WI38 (cell line): ENCODE results near the gene CD177.
"Not testable (repeated sequence)": the region's sequence is repeated elsewhere in the genome, so short reads cannot be mapped to it uniquely, and the experiment has no call there.

Experiments used
- H3K4me3 ChIP-seq: 2 replicates; pipeline ENCODE4 v1.5.1; 2011; ENCODE audit warnings: low read depth, mild to moderate bottlenecking, control low read depth, low read length
- TF ChIP-seq, protein P1 (sequence below): IDR thresholded peaks from 2 replicates; pipeline ENCODE4 v1.5.1; 2012; ENCODE audit warnings: low read depth, mild to moderate bottlenecking, control low read depth, low read length

The CD177 gene

DNA sequence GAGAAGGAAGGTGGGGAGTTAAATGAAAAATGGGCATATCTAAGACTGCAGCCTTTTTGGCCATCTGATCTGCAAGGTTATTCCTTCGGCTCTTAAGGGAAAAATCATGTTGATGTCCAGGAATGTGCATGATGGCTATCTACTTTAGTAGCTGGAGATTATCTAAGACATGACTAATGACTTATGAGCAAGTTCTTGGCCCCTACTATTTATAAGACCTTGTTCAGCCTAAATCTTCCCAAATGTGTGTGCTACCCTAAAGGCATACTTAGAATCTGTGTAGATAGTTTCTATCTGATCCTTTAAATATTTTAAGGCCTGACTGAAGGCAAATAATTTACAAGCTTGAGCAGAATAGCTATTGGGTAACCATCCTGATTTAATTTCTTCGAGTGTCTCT is 41.8 kb upstream of the CD177 start:
- TF ChIP-seq, protein P1, sequence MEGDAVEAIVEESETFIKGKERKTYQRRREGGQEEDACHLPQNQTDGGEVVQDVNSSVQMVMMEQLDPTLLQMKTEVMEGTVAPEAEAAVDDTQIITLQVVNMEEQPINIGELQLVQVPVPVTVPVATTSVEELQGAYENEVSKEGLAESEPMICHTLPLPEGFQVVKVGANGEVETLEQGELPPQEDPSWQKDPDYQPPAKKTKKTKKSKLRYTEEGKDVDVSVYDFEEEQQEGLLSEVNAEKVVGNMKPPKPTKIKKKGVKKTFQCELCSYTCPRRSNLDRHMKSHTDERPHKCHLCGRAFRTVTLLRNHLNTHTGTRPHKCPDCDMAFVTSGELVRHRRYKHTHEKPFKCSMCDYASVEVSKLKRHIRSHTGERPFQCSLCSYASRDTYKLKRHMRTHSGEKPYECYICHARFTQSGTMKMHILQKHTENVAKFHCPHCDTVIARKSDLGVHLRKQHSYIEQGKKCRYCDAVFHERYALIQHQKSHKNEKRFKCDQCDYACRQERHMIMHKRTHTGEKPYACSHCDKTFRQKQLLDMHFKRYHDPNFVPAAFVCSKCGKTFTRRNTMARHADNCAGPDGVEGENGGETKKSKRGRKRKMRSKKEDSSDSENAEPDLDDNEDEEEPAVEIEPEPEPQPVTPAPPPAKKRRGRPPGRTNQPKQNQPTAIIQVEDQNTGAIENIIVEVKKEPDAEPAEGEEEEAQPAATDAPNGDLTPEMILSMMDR, result no peak
- H3K4me3 ChIP-seq, result no peak overlapping the region

DNA sequence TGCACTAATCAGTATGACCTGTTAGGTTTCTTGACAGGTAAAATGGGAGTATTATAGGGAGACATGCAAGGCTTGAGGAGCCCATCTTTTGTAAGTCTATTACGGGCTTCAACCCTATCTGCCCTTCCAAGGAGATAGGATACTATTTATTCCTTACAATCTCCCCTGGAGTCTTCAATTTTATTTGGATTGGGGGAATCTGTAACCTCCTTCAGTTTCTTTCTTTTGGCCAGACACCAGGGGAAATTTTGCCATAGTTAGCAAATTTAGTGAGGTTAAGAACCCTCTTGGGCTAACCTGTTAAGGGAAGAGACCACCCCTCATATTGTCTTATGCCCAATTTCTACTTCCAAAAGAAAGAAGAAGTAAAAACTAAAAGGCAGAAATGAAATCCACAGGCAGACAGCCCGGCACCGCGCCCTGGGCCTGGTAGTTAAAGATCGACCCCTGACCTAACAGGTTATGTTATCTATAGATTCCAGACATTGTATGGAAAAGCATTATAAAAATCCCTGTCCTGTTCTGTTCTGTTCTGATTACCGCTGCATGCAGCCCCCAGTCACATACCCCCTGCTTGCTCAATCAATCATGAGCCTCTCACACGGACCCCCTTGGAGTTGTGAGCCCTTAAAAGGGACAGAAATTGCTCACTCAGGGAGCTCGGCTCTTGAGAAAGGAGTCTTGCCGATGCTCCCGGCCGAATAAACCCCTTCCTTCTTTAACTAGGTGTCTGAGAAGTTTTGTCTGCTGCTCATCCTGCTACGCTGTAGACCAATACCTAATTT is 39.6 kb upstream of the CD177 start:
- TF ChIP-seq, protein P1, result no peak
- no peak overlapping the region for H3K4me3 ChIP-seq

DNA sequence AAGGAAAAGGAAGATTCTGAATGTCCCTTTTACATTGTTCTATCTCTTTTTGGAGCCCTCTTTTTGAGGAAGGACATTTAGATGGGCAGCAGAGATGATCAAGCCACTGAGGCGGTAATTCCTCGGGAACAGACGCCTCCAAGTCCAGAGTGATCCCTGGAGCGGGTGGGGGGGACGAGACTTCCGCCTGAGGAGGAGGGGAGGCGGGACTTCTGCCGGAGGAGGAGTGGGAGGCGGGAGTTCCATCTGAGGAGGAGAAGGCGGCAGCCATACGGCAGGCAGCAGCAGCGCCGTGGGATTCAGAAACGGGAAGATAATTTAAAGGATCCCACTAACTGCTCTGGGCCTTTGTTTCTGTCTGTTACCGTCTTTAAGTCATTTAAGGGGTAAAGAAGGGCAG is 37.6 kb upstream of the CD177 start:
- TF ChIP-seq, protein P1, result no peak
- H3K4me3 ChIP-seq, result no peak overlapping the region

DNA sequence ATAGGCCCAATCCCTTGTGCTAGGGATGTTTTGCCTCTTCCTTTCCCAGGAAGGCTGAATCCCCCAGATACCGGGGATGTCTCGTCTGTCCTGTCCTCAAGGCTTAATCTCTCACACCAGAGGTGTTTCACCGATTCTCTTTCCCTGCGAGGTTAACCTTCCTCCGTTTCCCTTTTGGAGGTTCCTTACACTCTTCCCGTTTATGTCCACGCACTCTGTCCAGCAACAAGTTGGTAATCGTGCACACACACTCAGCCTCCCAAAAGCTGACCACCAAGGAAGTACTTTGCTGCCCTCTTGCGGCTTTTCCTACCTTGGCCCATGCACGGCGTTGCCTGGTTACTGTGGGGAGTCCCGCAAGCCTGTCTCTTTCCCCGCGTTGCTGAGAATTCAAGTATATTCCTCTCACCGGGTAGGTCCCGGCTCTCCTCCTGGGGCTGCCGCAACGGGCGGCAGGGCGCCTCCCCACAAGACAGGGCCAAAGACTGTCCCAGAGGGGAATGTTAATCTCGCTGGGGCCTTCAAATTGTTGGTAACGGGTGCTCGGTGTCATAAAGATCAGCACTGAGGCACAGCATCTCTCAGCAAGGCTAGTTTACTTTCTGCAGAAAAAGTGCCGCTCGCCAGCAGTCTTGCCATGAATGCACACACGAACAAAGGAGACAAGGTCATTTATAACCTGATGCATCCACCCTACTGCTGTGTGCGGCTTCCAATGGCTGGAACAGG is 36.7 kb upstream of the CD177 start:
- H3K4me3 ChIP-seq, result no peak overlapping the region
- TF ChIP-seq, protein P1, result peak; percentile 66

DNA sequence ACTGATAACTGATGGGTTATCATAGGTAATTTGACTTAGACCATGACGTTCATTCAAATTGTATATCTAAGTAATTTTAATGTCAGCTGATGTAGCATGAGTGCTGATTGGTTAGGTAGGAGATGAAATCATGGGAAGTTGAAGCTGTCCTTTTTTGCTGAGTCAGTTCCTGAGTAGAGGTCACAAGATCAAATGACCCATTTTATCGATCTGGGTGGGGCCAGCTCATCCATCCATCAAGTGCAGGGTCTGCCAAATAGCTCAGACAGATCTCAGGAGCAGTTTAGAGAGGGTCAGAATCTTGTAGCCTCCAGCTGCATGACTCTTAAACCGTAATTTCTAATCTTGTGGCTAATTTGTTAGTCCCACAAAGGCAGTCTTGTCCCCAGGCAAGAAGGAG is 35.3 kb upstream of the CD177 start:
- H3K4me3 ChIP-seq, result no peak overlapping the region
- TF ChIP-seq, protein P1, result no peak

DNA sequence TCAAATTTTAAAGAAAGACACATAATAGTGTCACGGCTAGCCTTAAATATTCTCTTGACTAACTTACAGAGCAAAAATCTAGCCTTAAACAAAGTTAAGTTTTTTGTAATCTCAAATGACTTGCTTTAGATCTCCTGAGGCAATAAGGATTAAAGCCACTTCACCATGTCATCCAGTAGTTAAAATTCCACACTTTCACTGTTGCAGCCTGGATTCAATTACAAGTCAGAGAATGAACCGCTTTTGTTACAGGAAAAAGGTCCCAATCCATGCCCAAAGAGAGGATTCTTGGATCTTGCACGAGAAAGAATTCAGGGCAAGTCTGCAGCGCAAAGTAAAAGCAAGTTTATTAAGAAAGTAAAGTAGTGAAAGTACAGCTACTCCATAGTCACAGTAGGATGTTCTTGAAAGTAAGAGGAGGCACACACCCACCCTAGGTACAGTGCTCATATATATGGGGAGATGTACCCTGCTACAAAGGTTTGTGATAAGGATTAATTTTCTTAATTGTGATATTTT is 34.6 kb upstream of the CD177 start:
- no peak overlapping the region for H3K4me3 ChIP-seq
- TF ChIP-seq, protein P1, result no peak

DNA sequence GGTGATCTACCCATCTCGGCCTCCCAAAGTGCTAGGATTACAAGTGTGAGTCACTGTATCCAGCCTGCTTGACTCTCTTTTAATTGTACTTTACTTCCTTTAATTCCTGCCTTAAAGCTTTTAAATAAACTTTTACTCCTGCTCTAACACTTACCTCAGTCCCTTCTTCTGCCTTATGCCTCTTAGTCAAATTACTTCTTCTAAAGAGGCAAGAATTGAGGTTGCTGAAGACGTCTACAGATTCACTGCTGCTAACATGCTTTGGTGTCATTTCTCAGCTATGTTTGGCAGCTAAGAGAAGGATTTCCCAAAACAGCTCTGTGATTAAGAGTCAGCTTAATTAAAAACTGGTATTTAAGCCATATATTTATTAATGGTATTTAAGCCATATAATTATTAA is 32.9 kb upstream of the CD177 start:
- TF ChIP-seq, protein P1, result no peak
- H3K4me3 ChIP-seq, result no peak overlapping the region

DNA sequence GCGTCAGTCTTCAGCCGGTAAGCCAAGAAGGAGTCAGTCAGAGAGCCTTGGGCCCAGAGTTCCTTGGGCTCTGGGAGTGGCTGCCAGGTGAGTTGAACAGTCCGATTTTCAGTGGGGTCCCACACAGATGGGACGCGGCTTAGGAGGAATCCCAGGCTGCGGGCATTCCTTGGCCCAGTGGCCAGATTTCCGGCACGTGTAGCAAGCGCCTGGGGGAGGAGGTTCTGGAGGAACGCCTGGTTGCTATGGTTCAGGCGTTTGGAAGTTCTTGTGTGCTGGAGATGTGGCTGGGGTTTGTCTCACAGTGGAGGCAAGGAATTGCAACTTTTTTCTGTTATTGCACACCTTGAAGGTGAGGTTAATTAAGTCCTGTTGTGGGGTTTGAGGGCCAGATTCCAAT is 26.7 kb upstream of the CD177 start:
- H3K4me3 ChIP-seq, result not testable (repeated sequence)

DNA sequence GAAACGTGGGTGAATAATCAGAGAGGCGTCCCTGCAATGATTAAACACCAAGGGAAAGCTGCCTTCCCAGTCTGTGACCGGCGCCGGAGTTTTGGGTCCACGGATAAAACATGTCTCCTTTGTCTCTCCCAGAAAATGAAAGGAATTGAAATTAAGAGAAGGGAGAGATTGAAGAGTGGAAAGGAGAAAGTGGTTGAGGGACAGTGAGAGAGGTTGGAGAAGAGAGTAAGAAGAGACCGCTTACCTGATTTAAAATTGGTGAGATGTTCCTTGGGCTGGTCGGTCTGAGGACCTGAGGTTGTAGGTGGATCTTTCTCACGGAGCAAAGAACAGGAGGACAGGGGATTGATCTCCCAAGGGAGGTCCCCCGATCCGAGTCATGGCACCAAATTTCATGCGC is 24.9 kb upstream of the CD177 start:
- not testable (repeated sequence) for H3K4me3 ChIP-seq

DNA sequence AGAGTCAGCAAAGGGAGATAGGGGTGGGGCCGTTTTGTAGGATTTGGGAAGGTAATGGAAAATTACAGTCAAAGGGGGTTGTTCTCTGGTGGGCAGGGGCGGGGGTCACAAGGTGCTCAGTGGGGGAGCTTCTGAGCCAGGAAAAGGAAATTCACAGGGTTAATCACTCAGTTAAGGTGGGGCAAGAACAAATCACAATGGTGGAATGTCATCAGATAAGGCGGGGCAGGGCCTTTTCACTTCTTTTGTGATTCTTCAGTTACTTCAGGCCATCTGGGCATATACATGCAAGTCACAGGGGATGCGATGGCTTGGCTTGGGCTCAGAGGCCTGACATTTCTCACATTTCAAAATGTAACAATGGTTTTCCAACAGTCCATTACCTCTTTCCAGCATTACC is 24.4 kb upstream of the CD177 start:
- H3K4me3 ChIP-seq, result not testable (repeated sequence)
